Measurements from ENCODE around the gene CELSR1.
"Not testable (repeated sequence)": the region's sequence is repeated elsewhere in the genome, so short reads cannot be mapped to it uniquely, and the experiment has no call there.

Gene CELSR1

DNA sequence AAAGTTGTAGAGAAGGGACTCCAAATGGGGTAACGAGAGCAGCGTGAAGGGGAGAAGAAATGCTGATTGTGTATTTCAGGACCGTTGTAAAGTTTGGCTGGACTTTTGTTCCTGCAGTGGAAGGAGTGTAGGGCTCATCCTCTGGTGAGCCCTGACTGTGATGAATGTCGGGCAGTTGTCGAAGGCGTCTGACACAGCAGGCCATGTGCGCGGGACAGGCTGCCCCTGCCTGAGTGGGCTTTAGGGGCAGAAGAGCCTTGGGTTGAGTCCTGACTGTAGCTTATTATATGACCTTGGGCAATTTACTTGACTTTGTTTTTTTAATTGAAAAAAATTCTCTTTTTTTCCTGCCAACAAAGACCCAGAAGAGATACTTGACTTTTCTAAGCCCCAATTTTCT is 198.8 kb downstream of the CELSR1 start:
- no peak for DNase-seq

DNA sequence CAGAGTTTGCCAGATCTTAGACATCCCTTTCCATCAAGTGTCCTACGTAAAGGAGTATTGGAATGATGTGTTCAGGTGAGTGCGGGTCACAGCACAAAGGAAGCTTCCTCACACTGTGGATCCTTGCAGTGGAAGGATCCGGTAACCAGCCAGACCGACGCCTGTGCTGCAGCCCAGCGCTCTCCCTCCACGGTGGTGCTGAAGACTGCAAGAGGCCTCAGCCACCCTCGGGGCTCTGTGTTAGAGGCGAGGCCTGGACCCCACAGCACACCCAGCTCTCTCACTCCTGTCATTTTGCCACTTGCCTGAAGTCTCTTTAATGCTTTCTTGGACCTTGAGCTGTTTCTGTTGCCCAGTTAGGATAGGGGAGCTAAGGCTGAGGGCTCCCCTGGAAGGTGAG is 199.6 kb downstream of the CELSR1 start:
- no peak for DNase-seq

DNA sequence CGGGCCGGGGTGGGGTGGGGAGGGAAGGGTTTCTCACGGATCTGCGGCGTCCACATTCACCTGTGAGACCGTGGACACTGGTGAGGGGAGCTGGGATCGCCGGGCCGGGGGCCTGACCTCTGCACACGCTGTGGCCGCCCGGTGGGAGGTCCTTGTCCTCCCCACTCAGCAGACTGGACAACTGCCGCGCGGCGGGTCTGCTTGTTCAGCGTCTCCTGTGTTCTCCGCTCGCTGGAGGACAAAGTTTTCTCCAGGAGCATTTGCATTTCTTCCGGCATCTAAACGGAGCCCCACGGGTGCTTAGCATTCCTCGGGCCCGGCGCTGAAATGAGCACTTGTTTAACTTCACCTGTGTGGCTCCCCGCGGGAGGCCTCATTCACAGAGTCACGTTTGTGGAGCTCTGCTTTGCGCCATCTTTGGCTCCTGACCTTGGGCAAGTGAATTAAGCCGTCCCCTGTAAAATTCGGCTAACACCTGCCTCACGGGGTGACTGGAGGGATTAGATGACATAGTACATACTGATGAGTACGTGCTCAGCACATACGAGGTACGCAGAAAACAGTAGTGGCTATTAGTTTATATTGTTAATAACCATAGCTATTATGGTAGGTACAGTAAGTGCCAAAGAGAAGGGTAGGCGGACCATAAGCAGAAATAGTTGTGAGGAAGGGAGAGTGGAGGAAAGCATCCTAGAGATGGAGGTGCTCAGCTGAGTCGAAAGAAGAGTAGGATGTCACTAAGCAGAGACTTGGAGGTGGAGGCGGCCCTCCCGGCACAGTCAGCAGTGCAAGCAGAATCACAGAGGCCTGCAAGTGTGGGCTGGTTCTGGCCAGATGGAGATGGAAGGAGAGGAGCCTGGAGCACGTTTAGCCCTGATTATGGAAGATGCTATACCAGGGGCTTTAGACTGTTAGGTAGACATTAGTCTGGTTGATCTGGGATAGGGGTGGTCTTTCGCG is 201.0 kb downstream of the CELSR1 start:
- no peak for DNase-seq

DNA sequence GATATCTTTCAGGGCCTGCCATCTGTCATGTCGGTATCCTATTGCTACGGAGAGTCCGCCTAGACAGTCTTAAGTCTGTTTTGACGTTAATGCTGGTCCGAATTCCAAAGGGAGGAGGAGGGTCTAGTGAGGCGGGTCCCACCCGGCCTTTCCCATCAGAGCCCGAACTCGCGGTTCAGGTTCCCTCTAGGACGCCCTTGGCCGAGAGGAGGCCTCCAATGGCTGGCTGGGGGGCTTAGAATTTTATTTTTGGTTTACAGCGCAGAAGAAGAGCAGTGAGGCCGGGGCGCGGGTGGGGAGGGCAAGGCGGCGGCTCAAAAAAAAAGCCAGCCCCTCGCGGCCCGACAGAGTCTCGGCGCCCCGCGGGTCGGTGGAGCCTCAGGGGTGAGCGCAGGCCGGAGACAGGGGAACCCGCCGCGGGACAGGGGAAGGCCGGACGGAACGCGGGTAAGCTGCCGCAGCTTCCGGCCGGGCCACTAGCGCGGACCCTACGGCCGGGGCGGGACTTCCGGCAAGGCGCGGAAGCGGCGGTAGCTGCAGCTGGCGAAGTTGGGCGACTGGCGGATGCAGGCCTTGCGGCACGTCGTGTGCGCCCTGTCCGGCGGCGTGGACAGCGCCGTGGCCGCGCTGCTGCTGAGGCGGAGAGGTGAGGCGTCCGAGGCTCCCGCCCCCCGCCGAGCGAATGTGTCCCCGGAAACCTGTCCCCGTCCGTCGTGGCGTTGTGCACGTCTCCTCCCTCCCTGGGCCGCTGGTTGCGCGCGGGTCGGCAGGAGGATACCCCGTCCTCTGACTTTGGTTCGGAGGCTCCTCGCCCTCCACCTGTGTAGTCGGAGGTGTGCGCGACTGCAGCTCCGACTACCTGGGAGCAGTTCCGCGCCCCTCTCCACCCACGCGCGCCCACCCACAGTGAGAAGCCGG is 202.0 kb downstream of the CELSR1 start, which contains the start of gene TRMU:
TRMU (plus strand) TSS at position 514 of the 918 bp plus-strand sequence; CDS start at position 565, 51 bp downstream.
- peak; percentile 81 for DNase-seq

DNA sequence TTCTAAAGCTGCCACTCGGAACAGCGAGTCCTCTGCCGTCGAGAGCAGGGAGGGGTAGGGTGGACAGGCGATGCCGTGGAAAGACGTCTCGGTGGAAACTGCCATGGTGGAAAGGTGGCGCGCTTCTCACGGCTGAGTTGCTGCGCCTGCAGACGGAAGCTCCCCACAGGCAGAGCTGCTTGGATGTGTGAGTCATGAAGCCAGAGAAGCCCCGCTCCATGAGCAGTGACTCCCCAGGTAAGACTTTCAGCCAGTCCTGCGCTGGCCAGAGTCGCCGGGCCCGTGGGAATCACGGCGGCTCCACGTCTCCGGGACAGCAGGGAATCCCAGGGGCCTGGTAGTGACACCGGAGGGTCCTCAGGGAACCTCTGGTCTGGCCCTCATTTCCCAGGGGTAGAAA is 205.9 kb downstream of the CELSR1 start:
- no peak for DNase-seq

DNA sequence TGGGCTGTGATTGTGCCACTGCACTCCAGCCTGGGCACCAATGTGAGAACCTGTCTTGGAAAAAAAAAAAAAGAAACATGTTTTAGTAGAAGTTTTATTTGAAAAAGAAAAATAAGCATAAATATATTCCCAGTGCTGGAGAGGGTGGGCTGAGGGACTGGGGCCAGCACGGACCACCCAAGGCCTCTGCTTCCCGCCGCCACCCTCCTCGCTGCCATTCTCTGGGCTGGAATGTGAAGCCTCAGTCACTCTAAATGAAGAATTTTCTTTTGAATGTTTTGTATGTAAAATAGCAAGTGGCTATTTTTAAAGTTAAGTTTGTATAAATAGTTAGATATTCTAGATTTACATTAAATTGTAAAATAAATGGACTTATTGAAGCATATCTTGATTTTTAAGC is 207.0 kb downstream of the CELSR1 start:
- DNase-seq: no peak

DNA sequence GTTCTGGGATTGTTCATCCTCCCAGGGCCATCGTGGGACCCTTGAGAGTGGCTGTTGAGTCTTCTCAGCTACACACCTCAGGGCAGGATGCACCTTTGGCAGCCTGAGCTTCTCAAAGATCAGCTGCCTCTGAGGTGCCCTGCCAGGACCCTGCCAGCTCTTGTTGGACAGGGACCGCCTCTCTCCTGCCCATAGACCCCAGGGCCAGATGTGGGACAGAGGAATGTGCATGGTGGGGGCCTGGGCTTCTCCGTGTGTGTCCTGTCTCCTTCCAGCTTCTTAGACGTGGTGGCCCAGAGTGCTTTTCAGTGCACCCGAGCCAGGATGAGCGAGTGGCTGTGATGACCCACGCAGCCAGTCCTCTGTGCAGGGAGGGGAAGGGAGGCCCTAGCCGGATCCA is 207.8 kb downstream of the CELSR1 start:
- no peak for DNase-seq

DNA sequence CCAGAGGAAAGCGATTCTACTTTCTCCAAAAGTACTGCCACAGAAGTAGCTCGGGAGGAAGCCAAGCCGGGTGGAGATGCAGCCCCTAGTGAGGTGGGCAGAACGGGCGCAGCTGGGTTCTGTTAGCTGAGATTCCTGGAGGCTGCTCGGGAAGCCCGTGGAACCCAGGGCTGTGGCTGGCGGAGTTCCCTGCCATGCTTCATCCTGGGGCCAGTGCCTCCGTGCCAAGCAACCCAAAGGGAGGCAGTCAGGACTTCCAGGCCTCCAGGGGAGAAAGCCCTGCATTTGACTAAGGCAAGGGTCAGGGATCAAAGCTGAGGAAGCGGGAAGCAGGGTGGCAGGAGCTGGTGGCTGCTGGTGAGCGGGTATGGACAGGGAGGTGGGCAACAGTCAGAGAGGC is 208.6 kb downstream of the CELSR1 start:
- DNase-seq: no peak

DNA sequence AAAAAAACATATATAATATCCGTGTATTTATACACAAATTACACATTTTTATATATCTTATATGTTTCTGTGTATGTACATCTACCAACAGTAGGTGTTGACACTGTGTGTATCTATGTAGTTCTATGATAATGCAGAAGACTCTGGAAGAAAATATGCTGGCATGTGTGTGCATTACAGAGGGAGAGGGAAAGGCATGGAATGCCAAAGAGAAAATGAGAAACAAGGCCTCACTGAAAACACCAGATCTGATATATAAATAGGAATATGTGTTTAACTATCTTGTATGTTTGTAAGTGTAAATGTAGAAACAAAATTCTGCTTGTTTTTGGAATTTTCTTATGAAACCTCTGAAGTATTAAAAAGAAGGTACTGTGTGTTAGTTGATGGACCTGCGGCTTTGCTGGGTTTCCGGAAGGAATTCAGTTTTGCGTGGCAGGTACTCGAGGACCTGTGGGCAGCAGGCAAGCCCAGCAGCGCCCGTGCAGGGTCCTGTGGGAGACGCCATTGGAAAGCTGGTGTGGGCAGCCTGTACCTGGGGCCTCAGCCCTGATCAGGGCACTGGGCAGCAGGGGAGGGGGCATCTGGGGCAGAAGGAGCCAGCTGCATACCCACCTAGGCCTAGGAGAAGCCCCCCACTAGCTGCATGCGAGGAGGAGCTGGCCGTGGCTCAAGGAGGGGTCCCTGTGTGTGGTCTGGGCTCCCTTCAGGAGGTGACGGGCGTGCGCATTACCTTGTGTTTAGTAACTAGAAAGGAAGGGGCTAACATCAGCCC is 209.5 kb downstream of the CELSR1 start:
- DNase-seq: no peak

DNA sequence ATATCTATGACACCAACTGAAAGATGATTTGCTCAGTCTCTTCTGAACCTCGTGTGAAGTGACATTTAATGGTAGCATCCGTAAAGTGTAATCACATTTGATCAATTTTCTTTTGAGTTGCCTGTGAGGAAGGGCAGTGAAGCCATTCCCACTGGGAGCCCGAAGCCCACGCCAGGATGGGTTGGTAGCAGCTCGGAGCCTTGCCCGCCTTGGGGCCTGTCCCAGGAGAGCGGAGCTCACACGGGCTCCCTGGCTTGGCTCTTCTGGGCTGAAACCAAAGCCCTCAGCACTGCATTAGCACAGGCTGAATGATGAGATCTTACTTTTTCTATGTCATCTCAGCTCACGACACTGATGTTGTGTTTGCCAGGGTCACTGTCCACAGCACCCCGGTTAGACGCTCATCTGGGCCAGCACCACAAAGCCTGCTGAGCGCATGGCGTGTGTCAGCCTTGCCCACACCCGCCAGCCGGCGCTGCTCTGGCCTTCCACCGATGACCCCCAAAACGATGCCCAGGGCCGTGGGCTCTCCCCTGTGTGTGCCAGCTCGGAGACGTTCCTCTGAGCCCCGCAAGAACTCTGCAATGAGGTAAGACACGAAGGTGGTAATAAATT is 211.2 kb downstream of the CELSR1 start:
- no peak for DNase-seq

DNA sequence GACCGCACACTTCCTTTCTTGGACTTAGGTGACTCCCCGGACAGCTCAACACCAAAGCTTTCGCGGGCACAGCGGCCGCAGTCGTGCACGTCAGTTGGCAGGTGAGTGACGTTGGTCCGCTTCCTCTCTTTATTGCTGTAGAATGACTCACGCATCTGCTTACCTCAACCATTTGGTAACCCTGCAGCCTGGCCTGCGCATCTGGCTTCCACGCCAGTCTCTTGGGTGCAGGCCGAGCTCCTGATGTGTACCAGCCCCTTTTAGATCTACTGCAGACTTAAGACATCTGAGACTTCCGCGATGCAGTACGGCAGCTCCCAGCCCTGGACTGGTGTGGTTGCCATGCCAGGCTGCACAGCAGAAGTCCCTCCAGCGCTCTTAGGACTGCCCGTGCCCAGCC is 214.3 kb downstream of the CELSR1 start:
- DNase-seq: no peak

DNA sequence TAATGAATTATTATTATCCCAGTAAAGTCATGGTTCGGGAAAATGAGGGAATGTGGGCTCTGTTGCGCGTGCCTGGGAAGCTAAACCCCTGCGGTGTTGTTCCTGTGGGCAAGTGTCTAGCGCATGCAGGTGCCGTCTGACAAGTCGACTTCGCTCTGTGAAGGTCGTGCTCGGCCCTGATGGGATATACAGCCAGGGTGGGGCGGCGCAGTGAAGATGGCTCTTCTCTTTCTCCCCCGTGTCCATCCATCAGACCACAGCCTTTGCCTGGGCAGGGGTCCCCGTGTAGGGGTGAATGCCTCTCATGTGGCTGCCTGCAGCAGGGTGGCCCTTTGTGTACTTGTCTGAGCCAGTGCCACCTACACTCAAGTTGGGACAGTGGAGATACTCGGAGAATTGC is 214.7 kb downstream of the CELSR1 start:
- no peak for DNase-seq

DNA sequence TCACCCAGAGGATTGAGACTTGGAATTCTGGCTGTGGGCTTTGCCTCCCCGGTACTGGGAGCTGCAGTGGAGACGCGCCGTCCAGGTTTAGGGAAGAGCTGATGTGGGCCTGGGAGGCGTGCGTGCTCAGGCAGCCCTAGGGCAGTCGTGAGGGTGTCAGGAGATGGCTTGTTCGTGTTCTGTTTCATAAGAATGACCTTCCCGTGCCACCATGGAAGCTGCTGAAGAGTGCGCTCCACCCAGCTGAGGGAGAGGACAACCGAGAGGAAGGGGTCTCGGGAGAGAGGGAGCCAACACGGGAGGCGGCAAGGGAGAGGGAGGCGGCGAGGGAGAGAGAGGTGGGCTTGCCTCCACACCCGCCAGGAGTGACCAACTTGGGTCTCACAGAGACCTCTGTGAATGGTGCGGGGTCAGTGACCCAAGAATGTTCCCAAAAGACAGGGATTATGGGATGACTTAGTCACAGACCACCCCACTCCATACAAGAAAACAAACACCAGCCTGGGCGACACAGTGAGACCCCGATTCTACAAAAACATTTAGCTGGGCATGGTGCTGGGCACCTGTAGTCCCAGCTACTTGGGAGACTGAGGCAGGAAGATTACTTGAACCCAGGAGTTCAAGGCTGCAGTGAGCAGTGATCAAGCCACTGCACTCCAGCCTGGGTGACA is 216.6 kb downstream of the CELSR1 start:
- no peak for DNase-seq

DNA sequence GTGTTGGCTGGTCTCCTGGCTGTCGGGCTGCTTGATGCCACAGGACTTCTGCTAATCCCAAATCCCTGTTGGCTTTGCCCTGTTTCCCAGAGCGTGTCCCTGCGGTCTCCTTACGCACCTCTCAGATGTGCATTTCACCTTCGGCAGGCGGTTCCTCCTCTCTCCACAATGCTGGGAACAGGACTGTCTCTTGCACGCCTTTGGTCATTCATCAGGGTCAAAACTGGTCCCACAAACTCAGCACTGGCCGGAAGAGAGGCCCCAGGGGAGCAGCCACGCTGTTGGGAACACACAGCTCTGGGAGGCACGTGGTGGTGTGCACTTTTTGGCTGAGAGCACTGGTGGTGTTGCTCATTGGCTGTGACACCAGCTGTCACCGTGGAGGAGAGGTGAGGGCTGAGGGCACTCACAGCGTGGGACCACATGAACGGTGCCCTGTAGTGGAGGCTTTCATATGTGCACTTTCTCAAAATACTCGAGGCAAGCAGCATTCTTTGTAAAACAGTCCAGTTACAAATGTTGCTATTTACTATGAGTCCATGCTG is 217.2 kb downstream of the CELSR1 start:
- no peak for DNase-seq

DNA sequence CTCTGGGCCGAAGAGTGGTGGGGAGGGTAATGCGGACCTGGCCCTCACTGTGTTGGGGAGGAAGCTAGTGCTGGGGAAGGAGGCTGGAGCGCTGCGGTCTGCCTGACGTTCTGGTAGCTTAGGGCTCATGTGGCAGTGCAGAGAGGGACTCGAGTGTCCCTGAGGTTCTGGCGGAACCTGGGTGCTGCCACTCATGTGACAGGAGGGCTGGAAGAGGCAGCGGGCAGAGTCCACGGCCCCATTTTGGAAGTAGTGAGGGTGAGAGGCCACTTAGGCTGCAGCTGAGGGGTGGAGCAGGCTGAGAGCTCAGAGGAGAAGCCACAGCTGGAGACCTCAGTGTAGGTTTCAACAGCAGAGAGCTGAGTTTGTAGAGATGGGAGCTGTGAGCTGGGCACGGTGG is 218.1 kb downstream of the CELSR1 start:
- DNase-seq: no peak

DNA sequence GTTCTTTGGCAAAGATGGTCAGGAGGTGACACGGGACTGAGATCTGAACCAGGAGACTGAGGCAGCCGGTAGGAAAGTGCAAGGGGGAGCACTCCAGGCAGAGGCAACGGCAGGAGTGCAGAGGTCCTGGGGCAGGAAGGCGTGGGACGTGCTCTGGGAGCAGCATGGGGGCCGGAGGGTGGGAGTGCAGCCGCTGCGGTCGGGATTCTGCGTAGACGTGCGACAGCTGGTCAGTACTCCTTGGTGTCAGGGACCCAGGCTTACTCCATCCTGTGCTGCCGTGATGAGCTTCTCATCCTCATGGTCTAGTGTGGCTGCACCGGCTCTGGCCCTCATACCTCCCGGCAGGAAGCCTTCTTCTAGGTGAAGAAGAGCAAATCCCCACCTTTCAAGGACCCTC is 218.8 kb downstream of the CELSR1 start:
- DNase-seq: no peak

DNA sequence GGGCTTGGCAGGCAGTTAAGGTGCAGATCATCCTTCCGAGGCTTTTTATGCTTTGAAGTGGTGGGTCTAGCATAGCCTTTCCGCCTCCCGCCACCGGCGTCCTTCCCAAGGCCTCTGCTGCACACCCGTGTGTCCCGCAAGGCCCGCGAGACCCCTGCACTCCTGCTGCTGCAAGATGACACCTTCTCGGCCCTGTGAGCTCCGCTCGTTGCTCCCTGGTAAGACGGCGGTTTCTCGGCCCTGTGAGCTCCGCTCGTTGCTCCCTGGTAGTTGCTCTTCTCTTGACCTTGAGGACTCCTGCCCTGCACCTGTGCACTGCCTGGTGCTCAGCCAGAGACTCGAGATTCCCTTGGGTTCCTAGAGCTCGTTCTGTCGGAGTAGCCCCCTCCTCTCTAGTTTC is 219.8 kb downstream of the CELSR1 start:
- DNase-seq: no peak

DNA sequence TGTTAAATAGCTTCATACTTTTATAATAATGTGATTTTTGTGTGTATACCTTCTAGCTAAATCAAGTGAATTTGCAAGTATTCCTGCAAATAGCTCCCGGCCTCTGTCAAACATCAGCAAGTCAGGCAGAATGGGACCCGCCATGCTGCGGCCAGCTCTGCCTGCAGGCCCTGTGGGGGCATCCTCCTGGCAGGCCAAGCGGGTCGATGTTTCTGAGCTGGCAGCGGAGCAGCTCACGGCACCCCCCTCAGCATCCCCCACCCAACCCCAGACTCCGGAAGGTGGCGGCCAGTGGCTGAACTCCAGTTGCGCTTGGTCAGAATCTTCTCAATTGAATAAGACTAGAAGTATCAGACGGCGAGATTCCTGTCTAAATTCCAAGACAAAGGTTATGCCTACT is 221.4 kb downstream of the CELSR1 start:
- no peak for DNase-seq

DNA sequence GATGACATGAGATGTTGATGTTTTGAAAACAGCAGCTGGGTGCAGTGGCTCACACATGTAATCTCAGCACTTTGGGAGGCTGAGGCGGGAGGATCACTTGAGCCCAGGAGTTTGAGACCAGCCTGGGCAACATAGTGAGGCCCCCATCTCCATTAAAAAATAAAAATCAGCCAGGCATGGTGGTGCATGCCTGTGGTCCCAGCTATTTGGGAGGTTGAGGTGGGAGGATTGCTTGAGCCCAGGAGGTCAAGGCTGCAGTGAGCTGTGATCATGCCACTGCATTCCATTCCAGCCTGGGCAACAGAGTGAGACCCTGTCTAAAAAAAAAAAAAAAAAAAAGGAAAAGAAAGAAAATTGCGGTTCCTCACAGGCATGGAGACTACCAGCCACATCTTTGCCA is 224.6 kb downstream of the CELSR1 start:
- DNase-seq: not testable (repeated sequence)

DNA sequence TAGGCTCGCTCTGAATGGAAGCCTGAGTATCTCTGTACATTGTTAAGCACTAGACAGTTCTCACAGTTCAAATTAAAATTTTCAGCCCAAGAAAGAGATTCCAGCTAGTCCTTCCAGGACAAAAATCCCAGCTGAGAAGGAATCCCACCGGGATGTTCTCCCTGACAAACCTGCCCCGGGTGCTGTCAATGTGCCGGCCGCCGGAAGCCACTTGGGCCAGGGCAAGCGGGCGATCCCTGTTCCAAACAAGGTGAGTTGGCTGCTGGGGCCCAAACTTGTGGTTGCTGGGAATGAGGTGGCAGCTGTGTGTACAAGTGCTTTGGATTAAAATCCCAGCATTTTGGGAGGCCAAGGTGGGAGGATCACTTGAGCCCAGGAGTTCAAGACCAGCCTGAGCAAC is 225.4 kb downstream of the CELSR1 start:
- DNase-seq: no peak
